GM18873 (cell line): Measurements from ENCODE around the gene LINC00632.
"Not testable (repeated sequence)": the region's sequence is repeated elsewhere in the genome, so short reads cannot be mapped to it uniquely, and the experiment has no call there.

Experiments used
- ATAC-seq: cut with Tn5 transposase; IDR thresholded peaks from one replicate; pipeline ENCODE4 v1.9.1; 2021; ENCODE audit warnings: mild to moderate bottlenecking, moderate library complexity, moderate number of reproducible peaks; ENCODE audit not compliant: unreplicated experiment, low FRiP score

Gene LINC00632

GRCh38 chrX:140709421-140709846, at the start of gene LINC00632:
Gene LINC00632, plus strand, starts transcription at chrX:140709759.
- ATAC-seq: no peak

DNA sequence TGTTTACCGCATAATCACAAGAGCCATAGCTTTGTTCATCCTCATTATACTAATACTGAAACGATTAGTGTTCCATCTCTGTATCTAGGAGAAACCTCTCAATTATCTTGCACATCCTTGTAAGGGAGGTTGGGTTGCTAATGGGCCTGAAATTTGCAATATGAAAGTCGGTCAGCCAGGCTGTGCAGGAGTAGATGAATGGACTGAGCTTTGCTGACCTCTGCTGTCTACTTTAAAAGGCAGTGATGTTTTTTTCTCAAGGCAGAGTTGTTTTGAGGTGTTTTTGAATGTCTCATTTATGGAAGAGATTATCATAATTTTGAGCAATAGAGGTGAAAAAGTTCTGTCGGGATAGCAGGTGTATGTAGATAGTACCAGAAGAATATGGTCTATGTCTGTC, 47.9 kb upstream of the LINC00632 start:
- ATAC-seq: no peak

DNA sequence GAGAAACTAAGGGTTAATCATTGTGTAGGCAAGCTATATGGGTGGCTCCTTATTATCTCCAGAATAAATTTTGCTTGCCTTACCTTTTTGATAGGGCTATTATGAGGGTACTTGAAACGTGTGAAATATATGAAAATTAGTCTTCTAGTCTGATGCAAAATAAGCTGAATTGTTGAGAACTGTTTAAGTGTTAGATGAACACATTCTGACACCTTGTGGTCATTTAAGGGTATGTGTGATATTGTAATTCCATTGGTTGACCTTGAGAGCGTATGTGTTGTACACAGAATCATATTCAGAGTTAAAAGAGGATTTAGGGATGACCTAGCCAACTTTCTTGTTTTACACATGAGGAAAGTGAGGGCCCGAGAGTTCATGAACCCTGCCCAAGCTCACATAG, 44.6 kb upstream of the LINC00632 start:
- no peak for ATAC-seq

GRCh38 chrX:140672840-140673731, 36.5 kb upstream of the LINC00632 start:
- no peak for ATAC-seq

DNA sequence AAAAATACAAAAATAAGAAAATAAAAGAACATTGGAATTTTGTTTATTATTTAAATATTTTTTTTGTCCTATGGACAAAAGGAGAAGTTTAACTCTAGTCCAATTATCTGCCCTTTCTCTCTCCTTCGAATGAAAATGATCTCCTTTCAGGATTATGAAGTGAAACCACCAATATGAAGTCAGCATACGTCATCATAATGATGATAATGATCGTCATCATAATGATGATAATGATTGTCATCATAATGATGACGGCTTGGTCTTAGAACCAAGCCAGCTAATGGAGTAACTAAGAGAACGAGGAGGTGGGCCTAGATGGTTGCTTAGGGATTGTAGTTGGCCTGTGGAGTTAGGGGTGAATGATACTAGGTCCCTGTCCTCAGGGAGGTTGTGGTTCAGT, 21.9 kb upstream of the LINC00632 start:
- ATAC-seq: no peak

GRCh38 chrX:140691596-140691995, 18.0 kb upstream of the LINC00632 start:
- ATAC-seq: not testable (repeated sequence)

- no peak for ATAC-seq
Measured at GRCh38 chrX:140697618-140698017, 11.9 kb upstream of the LINC00632 start.

GRCh38 chrX:140701480-140701879, 8.1 kb upstream of the LINC00632 start:
- no peak for ATAC-seq

- no peak for ATAC-seq
Measured at GRCh38 chrX:140710710-140711109, 1.2 kb downstream of the LINC00632 start.

GRCh38 chrX:140711894-140712293, 2.3 kb downstream of the LINC00632 start:
- no peak for ATAC-seq

DNA sequence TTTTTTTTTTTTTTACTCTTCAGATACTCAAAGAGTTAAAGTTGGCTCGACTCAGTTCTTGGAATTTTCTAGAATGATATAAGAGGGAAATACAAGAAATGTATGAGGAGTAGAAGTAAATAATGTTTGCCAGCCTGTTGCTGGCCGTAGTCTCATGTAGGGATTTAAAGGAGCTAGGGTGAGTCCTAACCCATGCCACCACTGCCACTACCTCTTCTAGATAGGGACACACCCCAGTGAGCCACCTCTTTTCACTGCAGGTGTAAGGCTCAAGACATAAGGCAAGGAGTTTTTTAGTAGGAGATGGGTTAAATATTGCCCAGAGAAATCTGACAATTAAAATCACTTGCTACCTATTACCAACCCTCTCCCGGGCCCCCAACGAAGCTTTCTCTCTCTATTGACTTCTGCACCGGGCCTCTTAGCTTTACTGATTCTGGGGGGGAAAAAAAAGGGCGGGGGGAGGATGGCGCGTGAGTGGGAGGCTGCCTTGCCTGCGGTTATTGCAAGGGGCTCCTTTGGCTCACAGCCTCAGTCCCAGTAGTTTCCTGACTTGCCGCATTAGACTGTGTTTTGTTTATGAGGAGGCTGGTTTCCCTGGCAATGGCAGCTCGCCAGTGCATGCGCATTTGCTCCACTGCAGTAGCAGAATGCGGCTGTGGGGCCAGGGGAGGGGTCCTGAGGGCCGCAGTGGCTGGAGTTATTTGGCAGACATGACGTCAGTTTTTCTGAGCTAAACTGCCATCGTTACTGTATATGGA, 3.0 kb downstream of the LINC00632 start:
- ATAC-seq: no peak

DNA sequence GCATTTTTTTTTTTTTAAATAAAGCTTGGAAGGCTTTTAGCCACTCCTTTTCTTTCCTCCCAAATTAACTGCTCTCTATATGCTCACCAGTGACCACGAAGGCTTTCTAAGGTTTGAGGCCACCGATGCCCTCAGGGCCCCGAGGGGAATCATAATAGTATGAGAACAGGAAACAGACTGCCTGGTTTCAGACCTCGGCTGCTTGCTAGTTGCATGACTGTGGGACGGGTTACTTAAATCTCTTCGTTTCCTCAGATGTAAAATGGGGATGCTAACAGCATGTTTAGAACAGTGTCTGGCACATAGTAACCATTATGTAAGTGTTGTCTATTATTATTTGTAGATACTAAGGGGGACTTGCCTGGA, 3.6 kb downstream of the LINC00632 start:
- no peak for ATAC-seq

DNA sequence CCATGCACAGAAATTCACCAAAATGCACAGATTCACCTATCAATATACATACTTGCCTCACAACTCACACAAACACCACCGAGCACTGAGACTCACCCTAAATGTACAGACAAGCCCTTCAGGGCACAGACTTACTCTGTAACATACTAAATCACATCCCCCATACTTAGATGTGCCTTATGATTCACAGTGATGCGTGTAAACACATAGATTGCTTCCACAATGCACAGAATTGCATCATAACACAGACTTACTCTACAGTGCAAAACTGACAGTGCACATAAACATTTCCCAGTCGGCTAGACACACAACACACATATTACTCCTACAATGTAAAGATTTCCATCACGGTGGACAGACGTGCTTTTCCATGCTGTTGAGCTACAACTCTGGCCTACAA, 6.2 kb downstream of the LINC00632 start:
- no peak for ATAC-seq

- ATAC-seq: no peak
Measured at GRCh38 chrX:140723121-140723715, 13.7 kb downstream of the LINC00632 start.

DNA sequence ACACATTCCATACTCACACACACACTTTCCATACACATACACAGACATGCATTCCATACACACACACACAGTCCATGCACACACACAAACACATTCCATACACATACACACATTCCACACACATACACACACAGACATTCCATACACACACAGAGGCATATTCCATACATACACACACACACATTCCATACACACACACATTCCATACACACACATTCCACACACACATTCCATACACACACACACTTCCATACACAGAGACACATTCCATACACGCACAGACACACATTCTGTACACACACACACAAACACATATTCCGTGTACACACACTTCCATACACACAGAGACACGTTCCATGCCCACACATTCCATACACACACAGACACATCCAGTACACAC, 14.8 kb downstream of the LINC00632 start:
- no peak for ATAC-seq

DNA sequence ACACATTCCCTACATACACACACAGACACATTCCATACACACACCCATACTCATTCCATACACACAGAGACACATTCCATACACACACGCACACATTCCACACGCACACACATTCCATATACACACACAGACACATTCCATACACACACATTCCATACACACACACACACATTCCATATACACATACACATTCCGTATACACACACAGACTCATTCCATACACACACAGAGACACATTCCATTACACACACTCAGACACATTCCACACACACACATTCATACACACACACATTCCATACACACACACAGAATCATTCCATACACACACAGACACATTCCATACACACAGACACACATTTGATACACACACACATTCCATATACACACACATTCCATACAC, 15.2 kb downstream of the LINC00632 start:
- ATAC-seq: no peak

GRCh38 chrX:140725500-140725899, 15.9 kb downstream of the LINC00632 start:
- ATAC-seq: no peak

- ATAC-seq: no peak
Measured at GRCh38 chrX:140733766-140734342, 24.3 kb downstream of the LINC00632 start.

DNA sequence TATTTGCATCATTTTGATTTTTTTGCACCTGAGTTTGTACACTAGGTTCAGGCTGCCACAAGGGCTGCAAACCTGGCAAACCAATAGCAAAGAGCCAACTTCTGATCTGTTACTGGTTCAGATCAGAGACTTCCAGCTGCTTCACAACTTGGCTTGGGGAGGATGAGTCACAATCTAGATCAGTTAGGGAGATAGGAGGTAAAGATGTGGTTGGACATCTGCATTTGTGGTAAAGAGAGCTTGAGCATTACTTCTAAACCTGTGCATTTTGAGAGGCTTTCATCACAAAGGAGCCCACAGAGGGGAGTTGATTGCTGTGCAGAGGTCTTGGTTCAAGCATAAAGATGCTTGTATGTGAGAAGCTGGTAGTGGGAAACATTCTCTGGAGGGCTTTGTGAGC, 34.5 kb downstream of the LINC00632 start:
- no peak for ATAC-seq

- no peak for ATAC-seq
Measured at GRCh38 chrX:140756941-140757340, 47.4 kb downstream of the LINC00632 start.

DNA sequence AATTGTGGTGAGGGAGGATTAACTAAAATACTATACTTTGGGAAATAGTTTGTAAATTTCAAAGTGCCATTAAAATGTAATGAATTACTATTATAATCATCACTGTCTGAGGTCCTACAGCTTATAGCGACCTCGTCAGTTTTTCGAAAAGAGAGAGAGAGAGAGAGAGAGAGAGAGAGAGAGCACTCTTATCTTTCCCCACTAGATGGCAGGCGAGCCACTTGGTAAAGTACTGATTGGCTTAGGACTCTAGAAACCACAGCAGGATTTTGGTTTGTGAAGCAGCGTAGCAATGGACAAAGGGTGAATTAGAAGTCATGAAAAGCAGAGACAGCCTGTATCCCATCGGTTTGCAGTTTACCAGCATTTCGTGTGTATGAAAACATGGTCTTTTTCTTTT, 52.5 kb downstream of the LINC00632 start:
- no peak for ATAC-seq
